Stimulated activated CD4-positive, alpha-beta T cell treated with anti-CD3 and anti-CD28 coated beads, Interleukin-1b, Interleukin-23, amount 100 ng/mL, for 24 hours (primary cell): Measurements from ENCODE around the gene BTC.
"Not testable (repeated sequence)": the region's sequence is repeated elsewhere in the genome, so short reads cannot be mapped to it uniquely, and the experiment has no call there.

ENCODE experiments used
- DNase-seq, 4 experiments: peaks; one replicate each; pipeline ENCODE4 v3.0.0-alpha.2; 2020; ENCODE audit warnings: low read depth in 4 of 4, low spot score in 1 of 4

BTC gene

GRCh38 chr4:74758551-74759145, 35.7 kb downstream of the BTC start:
- no peak for DNase-seq

GRCh38 chr4:74757136-74757535, 37.2 kb downstream of the BTC start:
- no peak for DNase-seq

- no peak for DNase-seq
Observed at GRCh38 chr4:74755486-74755885, 38.8 kb downstream of the BTC start.

GRCh38 chr4:74754218-74754617, 40.1 kb downstream of the BTC start:
- no peak for DNase-seq

GRCh38 chr4:74752798-74753197, 41.5 kb downstream of the BTC start:
- DNase-seq: no peak

GRCh38 chr4:74751856-74752255, 42.5 kb downstream of the BTC start:
- no peak for DNase-seq

GRCh38 chr4:74751247-74751646, 43.1 kb downstream of the BTC start:
- no peak for DNase-seq

- DNase-seq: no peak
Observed at GRCh38 chr4:74742185-74742584, 52.1 kb downstream of the BTC start.

- DNase-seq: no peak
Observed at GRCh38 chr4:74738464-74739143, 55.7 kb downstream of the BTC start.

GRCh38 chr4:74734995-74735394, 59.3 kb downstream of the BTC start:
- DNase-seq: no peak

- no peak for DNase-seq
Observed at GRCh38 chr4:74733756-74734155, 60.6 kb downstream of the BTC start.

GRCh38 chr4:74724979-74725378, 69.3 kb downstream of the BTC start:
- no peak for DNase-seq

- DNase-seq: no peak
Observed at GRCh38 chr4:74716436-74716765, 77.9 kb downstream of the BTC start.

- DNase-seq: no peak
Observed at GRCh38 chr4:74715706-74716435, 78.5 kb downstream of the BTC start.

- DNase-seq: no peak
Observed at GRCh38 chr4:74714611-74715130, 79.7 kb downstream of the BTC start.

GRCh38 chr4:74708135-74708534, 86.2 kb downstream of the BTC start:
- not testable (repeated sequence) for DNase-seq
